PFSK-1 (cell line): ENCODE data around the gene MAB21L2.

Experiments
- FOXP2 ChIP-seq: optimal IDR thresholded peaks from 2 replicates; pipeline ENCODE3; 2011; ENCODE audit warnings: borderline replicate concordance, control low read depth, inconsistent platforms; ENCODE audit not compliant: insufficient read depth; ENCODE audit errors: extremely low read length, extremely low read depth
- POLR2AphosphoS5 ChIP-seq: IDR thresholded peaks from 2 replicates; pipeline ENCODE4 v1.6.1; 2012; ENCODE audit warnings: low read depth, mild to moderate bottlenecking, control low read depth, low read length, moderate library complexity
- REST ChIP-seq, 2 experiments: IDR thresholded peaks; 2 replicates each; pipeline versions ENCODE4 v1.6.1 to v1.8.0; 2011 to 2012; ENCODE audit warnings: low read depth in 2 of 2, low read length in 2 of 2, control low read depth in 1 of 2, inconsistent platforms in 1 of 2, mild to moderate bottlenecking in 1 of 2, moderate library complexity in 1 of 2; ENCODE audit not compliant: insufficient read depth in 1 of 2
- SIN3A ChIP-seq: IDR thresholded peaks from 2 replicates; pipeline ENCODE4 v1.6.1; 2012; ENCODE audit warnings: mild to moderate bottlenecking, low read length, moderate library complexity, borderline replicate concordance; ENCODE audit not compliant: insufficient read depth
- TAF1 ChIP-seq: IDR thresholded peaks from 2 replicates; pipeline ENCODE4 v1.6.1; 2012; ENCODE audit warnings: low read length, control low read depth, borderline replicate concordance; ENCODE audit not compliant: insufficient read depth

- TF ChIP-seq POLR2AphosphoS5 (no peak), TAF1 (no peak), REST (IDR thresholded peaks at IDR 0.05; ENCODE audit: insufficient read depth in 1 of 2, low read depth in 2 of 2, low read length in 2 of 2) (no peak), SIN3A (no peak), FOXP2 (no peak)
Measured at GRCh38 chr4:150632639-150633038, 50.7 kb downstream of the MAB21L2 start.
